ENCODE measurements around the gene NEK6. TPM values are rescaled to one million over a fixed set of nuclear protein-coding genes. Genes with fewer than 3 reads are reported as not detected.

Gene NEK6
- 10 to 100 TPM in 2 of 8 experiments, 1 to 10 TPM in 6; 2.4 to 33.4 (median 7.2) TPM for total RNA-seq

DNA sequence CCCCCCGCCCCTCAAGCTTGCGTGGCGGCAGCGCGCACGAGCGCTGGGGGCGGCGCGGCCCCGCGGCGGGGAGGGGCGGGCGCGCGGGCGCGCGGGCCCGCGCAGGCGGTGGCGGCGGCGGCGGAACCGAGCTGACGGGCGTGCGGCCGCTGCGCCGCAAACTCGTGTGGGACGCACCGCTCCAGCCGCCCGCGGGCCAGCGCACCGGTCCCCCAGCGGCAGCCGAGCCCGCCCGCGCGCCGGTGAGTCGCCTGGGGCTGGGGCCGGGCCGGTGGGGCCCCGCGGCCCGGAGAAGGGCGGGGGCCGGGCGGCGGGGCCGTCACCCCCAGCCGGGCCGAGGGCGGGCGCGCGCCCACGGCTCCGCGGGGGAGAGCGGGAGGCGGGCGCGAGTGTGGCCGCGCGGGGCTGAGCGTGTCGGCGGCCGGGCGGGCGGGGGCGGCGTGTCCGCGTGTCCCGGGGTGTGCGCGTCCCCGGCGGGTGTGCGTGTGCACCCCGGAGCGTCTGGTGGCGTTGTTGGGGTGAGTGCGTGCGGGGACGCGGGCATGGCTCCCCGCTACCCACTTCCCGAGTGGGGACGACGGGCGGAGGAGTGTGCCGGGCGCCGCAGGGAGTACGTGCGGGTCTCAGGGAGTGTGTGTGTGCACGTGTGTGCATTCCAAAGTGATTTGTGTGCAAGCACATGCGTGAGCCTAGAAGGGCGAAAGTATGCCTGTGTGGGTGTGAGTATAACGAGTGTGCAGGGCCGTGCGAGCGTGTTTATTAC lies at the start of gene NEK6:
Gene NEK6 (plus strand): TSS at position 106 of the 763 bp plus-strand sequence. CDS start 44,016 bp downstream, outside the sequence.
- peak; percentile 48 to 68 (median 56) for ATAC-seq (replicated peaks in 6 of 8)
- peak within 1 kb of the TSS; percentile 47 to 68 (median 57) for H3K4me3 ChIP-seq
- H3K27ac ChIP-seq = peak within 1 kb of the TSS in 1 of 2 donors; percentile 57
- H3K4me1 ChIP-seq (replicated peaks in 1 of 2) = peaks cover 32 to 38% of the 10 kb centered on the region in 2 donors
- in situ Hi-C loops (cut with MboI; ENCODE audit: low pct_unique_long_range_greater_than_20kb in 2 of 9, low sequenced_read_pairs in 9 of 9, unreplicated experiment in 9 of 9) = no loop called here
- 0% methylated on average over 1 to 2 of the region's 116 CpGs; no CpG with 5 or more reads in 6 of the 10 experiments for WGBS, 10 experiments

- no peak for ATAC-seq (replicated peaks in 6 of 8)
- in situ Hi-C loops (cut with MboI; ENCODE audit: low pct_unique_long_range_greater_than_20kb in 2 of 9, low sequenced_read_pairs in 9 of 9, unreplicated experiment in 9 of 9) = loop anchor here in 1 of 9 experiments (25.0 kb wide), 1 partner anchor 104 kb away; no protein-coding TSS in a partner anchor
- Histone ChIP-seq H3K27ac (no peak overlapping the region), H3K4me3 (no peak overlapping the region), H3K4me1 (replicated peaks in 1 of 2) (peaks cover 0 to 11% of the 10 kb centered on the region in 2 donors)
- 86 to 100% (median 100%) methylated on average over 1 to 3 of the region's 3 CpGs; no CpG with 5 or more reads in 5 of the 10 experiments for WGBS, 10 experiments
These were observed 49.2 kb upstream of the NEK6 start for GRCh38 chr9:124208571-124208970.

- H3K4me3 ChIP-seq = no peak overlapping the region
- in situ Hi-C loops (cut with MboI; ENCODE audit: low pct_unique_long_range_greater_than_20kb in 2 of 9, low sequenced_read_pairs in 9 of 9, unreplicated experiment in 9 of 9) = loop anchor here in 1 of 9 experiments (25.0 kb wide), 1 partner anchor 103 kb away; no protein-coding TSS in a partner anchor
- ATAC-seq (replicated peaks in 6 of 8) = no peak
These were observed 48.5 kb upstream of the NEK6 start for GRCh38 chr9:124209279-124209678.

GRCh38 chr9:124209774-124210173 lies 48.0 kb upstream of the NEK6 start:
- 80 to 100% (median 88%) methylated on average over 1 to 2 of the region's 2 CpGs; no CpG with 5 or more reads in 4 of the 10 experiments for WGBS, 10 experiments
- in situ Hi-C loops (cut with MboI; ENCODE audit: low pct_unique_long_range_greater_than_20kb in 2 of 9, low sequenced_read_pairs in 9 of 9, unreplicated experiment in 9 of 9) = loop anchor here in 1 of 9 experiments (25.0 kb wide), 1 partner anchor 103 kb away; no protein-coding TSS in a partner anchor
- peaks cover 0 to 11% of the 10 kb centered on the region in 2 donors for H3K4me1 ChIP-seq (replicated peaks in 1 of 2)
- no peak for ATAC-seq (replicated peaks in 6 of 8)
- no peak overlapping the region for H3K4me3 ChIP-seq
- no peak overlapping the region for H3K27ac ChIP-seq

More at GRCh38 chr9:124209279-124209678, 48.5 kb upstream of the NEK6 start:
- 37 to 90% (median 64%) methylated on average over 1 to 7 of the region's 7 CpGs; no CpG with 5 or more reads in 3 of the 10 experiments for WGBS, 10 experiments
- Histone ChIP-seq H3K4me1 (replicated peaks in 1 of 2) (peaks cover 0 to 11% of the 10 kb centered on the region in 2 donors), H3K27ac (no peak overlapping the region)

- peak in 4 of 8 experiments; percentile 21 to 67 (median 38) for ATAC-seq (replicated peaks in 6 of 8)
These were observed 47.1 kb upstream of the NEK6 start for GRCh38 chr9:124210697-124211096.

DNA sequence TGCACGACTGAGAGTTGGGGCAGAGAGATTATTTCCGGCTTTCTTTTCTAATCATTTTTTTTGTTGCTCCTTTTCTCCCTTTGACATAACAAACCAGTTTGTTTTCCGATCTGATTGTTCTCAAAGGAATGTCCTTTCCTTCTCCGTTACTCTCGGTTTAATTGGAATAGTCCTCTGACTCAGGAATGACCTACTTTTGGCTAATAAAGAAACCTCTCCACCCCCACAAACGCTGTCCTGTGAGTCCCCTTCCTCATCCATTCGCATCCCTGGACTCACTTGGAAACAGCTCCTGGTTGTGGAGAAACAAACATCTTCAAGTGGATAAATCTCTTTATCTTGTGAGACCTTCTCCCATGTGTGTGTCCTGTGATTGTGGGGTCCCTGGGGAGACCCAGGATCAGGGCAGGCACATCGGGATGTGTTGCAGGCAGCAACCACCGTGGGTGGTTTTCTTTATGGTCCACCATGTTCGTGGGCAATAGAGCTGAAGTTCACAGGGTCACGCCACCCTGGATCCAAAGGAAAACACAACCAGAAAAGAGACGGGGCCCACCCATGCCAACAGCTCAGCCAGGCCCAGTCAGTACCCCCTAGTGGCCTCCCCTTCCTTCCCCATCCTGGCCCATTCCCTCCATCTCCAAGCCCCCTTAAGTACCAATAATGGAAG lies 45.2 kb upstream of the NEK6 start:
- Histone ChIP-seq H3K4me1 (replicated peaks in 1 of 2) (peaks cover 0 to 11% of the 10 kb centered on the region in 2 donors), H3K27ac (no peak overlapping the region), H3K4me3 (no peak overlapping the region)
- in situ Hi-C loops (cut with MboI; ENCODE audit: low pct_unique_long_range_greater_than_20kb in 2 of 9, low sequenced_read_pairs in 9 of 9, unreplicated experiment in 9 of 9) = loop anchor here in 1 of 9 experiments (25.0 kb wide), 1 partner anchor 100 kb away; no protein-coding TSS in a partner anchor
- no peak for ATAC-seq (replicated peaks in 6 of 8)
- WGBS, 10 experiments = 10 to 80% (median 55%) methylated on average over 3 to 10 of the region's 12 CpGs; no CpG with 5 or more reads in 1 of the 10 experiments

More at GRCh38 chr9:124210697-124211096, 47.1 kb upstream of the NEK6 start:
- H3K4me3 ChIP-seq = no peak overlapping the region
- WGBS, 10 experiments = 0 to 88% (median 67%) methylated on average over 1 to 3 of the region's 3 CpGs; no CpG with 5 or more reads in 5 of the 10 experiments
- in situ Hi-C loops (cut with MboI; ENCODE audit: low pct_unique_long_range_greater_than_20kb in 2 of 9, low sequenced_read_pairs in 9 of 9, unreplicated experiment in 9 of 9) = loop anchor here in 1 of 9 experiments (25.0 kb wide), 1 partner anchor 102 kb away; no protein-coding TSS in a partner anchor
- no peak overlapping the region for H3K27ac ChIP-seq
- peaks cover 0 to 11% of the 10 kb centered on the region in 2 donors for H3K4me1 ChIP-seq (replicated peaks in 1 of 2)

DNA sequence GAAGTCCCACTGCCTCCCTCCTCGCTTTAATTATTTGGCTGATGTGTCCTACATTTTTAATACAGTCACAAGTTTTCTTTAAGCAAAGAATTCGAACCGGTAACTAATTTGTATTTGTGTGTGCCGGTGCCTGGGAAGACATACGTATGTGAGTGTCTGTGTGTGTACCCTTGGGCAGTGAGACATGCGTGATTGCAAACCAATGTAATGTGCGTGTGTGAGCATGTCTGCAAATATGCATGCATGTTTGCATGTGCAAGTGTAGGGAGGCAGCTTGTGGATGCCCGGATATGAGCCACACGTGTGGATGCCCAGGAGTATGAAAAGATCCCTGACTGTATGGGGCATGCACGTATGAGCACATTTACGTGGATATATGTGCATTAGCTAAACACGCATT lies 44.4 kb upstream of the NEK6 start:
- WGBS, 10 experiments = 34 to 92% (median 74%) methylated on average over 2 to 9 of the region's 12 CpGs; no CpG with 5 or more reads in 2 of the 10 experiments
- no peak overlapping the region for H3K27ac ChIP-seq
- in situ Hi-C loops (cut with MboI; ENCODE audit: low pct_unique_long_range_greater_than_20kb in 2 of 9, low sequenced_read_pairs in 9 of 9, unreplicated experiment in 9 of 9) = loop anchor here in 1 of 9 experiments (25.0 kb wide), 1 partner anchor 99 kb away; no protein-coding TSS in a partner anchor
- H3K4me3 ChIP-seq = no peak overlapping the region
- peaks cover 0 to 11% of the 10 kb centered on the region in 2 donors for H3K4me1 ChIP-seq (replicated peaks in 1 of 2)
- ATAC-seq (replicated peaks in 6 of 8) = peak in 1 of 8 experiments; percentile 48

DNA sequence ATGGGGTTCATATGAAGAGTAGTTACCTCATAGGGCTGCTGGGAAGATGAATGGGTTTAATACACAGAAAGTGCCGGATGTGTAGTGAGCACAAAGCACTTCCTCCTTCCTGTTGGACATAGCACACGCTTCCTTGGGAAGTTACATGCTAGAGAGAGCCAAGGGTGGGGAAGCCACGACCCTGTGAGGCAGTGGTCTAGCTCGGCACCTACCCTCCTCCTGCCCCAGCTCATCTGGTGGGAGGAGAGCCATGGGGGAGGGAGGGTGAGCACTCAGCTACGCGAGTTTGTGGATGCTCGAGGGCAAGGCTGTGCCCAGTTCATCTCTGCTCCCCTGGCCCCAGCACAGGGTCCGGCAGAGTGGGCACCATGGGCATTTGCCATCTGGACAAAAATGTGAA lies 43.6 kb upstream of the NEK6 start:
- Histone ChIP-seq H3K4me1 (replicated peaks in 1 of 2) (peaks cover 0 to 11% of the 10 kb centered on the region in 2 donors), H3K27ac (no peak overlapping the region), H3K4me3 (no peak overlapping the region)
- 83 to 100% (median 100%) methylated on average over 1 to 5 of the region's 8 CpGs; no CpG with 5 or more reads in 5 of the 10 experiments for WGBS, 10 experiments
- in situ Hi-C loops (cut with MboI; ENCODE audit: low pct_unique_long_range_greater_than_20kb in 2 of 9, low sequenced_read_pairs in 9 of 9, unreplicated experiment in 9 of 9) = loop anchor here in 1 of 9 experiments (25.0 kb wide), 1 partner anchor 98 kb away; no protein-coding TSS in a partner anchor
- no peak for ATAC-seq (replicated peaks in 6 of 8)

DNA sequence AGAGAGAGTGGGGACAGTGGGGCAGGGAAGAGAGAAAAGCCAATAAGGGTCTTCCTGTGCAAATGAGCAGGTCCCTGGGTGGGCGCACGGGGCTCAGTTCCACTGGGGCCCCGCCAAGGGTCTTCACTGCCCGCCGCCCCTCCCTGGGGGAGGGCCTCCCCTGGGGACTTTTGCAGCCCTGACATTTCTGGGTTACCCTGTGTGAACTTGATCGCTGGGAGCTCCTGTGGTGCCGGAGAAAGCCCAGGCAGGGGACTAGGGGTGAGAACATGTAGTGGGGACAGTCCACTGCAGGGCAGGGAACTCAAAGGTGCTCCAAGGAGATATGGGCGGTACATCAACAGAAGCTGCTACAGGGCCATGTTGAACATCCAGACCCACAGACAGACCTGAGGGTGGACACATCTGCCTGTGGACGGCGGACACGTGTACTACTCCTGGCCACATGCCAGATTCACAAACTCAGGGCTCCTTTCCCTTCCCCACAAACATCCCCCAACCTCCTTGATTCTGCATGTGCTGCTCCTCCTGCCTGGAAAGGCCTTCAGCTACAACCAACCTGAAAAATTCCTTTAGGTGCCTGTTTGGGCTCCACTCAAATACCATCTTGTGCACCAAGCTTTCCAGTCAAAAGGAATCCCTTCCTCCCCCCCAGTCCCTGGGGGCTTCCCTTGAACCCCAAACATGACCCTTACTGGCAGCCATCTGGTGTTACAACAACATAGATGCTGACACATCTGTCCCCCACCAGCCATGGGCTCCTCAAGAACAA lies 43.0 kb upstream of the NEK6 start:
- Histone ChIP-seq H3K27ac (no peak overlapping the region), H3K4me1 (replicated peaks in 1 of 2) (peaks cover 0 to 11% of the 10 kb centered on the region in 2 donors), H3K4me3 (no peak overlapping the region)
- ATAC-seq (replicated peaks in 6 of 8) = no peak
- in situ Hi-C loops (cut with MboI; ENCODE audit: low pct_unique_long_range_greater_than_20kb in 2 of 9, low sequenced_read_pairs in 9 of 9, unreplicated experiment in 9 of 9) = loop anchor here in 1 of 9 experiments (25.0 kb wide), 1 partner anchor 98 kb away; no protein-coding TSS in a partner anchor
- 0 to 73% methylated on average over 2 to 4 of the region's 11 CpGs; no CpG with 5 or more reads in 8 of the 10 experiments for WGBS, 10 experiments

- no peak for ATAC-seq (replicated peaks in 6 of 8)
- H3K4me1 ChIP-seq (replicated peaks in 1 of 2) = peaks cover 0 to 11% of the 10 kb centered on the region in 2 donors
These were observed 42.3 kb upstream of the NEK6 start for GRCh38 chr9:124215368-124215910.

GRCh38 chr9:124215956-124216355 lies 41.8 kb upstream of the NEK6 start:
- H3K4me1 ChIP-seq (replicated peaks in 1 of 2) = peaks cover 0 to 11% of the 10 kb centered on the region in 2 donors
- 75 to 100% (median 83%) methylated on average over 1 to 12 of the region's 15 CpGs; no CpG with 5 or more reads in 1 of the 10 experiments for WGBS, 10 experiments
- ATAC-seq (replicated peaks in 6 of 8) = no peak
- in situ Hi-C loops (cut with MboI; ENCODE audit: low pct_unique_long_range_greater_than_20kb in 2 of 9, low sequenced_read_pairs in 9 of 9, unreplicated experiment in 9 of 9) = loop anchor here in 1 of 9 experiments (25.0 kb wide), 1 partner anchor 96 kb away; no protein-coding TSS in a partner anchor
- H3K27ac ChIP-seq = no peak overlapping the region
- no peak overlapping the region for H3K4me3 ChIP-seq

More at GRCh38 chr9:124215368-124215910, 42.3 kb upstream of the NEK6 start:
- Histone ChIP-seq H3K27ac (no peak overlapping the region), H3K4me3 (no peak overlapping the region)
- WGBS, 10 experiments = 47 to 100% (median 83%) methylated on average over 1 to 5 of the region's 6 CpGs; no CpG with 5 or more reads in 3 of the 10 experiments
- in situ Hi-C loops (cut with MboI; ENCODE audit: low pct_unique_long_range_greater_than_20kb in 2 of 9, low sequenced_read_pairs in 9 of 9, unreplicated experiment in 9 of 9) = loop anchor here in 1 of 9 experiments (25.0 kb wide), 1 partner anchor 97 kb away; no protein-coding TSS in a partner anchor

Measured in motor neuron (in vitro differentiated cells).